GM23338 (cell line): ENCODE measurements around the gene BID. TPM values are rescaled to one million over a fixed set of nuclear protein-coding genes. Genes with fewer than 3 reads are reported as not detected.

Source experiments
- ATAC-seq: fragments of 200-7000 bp; cut with Tn5 transposase; 3 replicates; pipeline ENCODE4 v1.9.1; 2020
- DNase-seq: peaks from one replicate; pipeline ENCODE4 v3.0.0-alpha.2; 2015; ENCODE audit warnings: low spot score
- H2AFZ ChIP-seq: fragments of 200-600 bp; sonication (generic); 2 replicates; pipeline ENCODE4 v1.8.0; 2016; ENCODE audit warnings: antibody characterized with exemption, mild to moderate bottlenecking, moderate library complexity
- H3F3A ChIP-seq: fragments of 200-600 bp; sonication (generic); replicated peaks from 2 replicates; pipeline ENCODE4 v1.8.0; 2017; ENCODE audit warnings: antibody characterized with exemption, mixed run types, low read depth
- H3K27ac ChIP-seq: fragments of 200-600 bp; sonication (generic); 2 replicates; pipeline ENCODE4 v1.6.1; 2016; ENCODE audit warnings: low read depth
- H3K27me3 ChIP-seq: fragments of 200-600 bp; sonication (generic); 2 replicates; pipeline ENCODE4 v1.8.0; 2016; ENCODE audit warnings: mild to moderate bottlenecking, mixed run types, moderate library complexity; ENCODE audit not compliant: insufficient read depth
- H3K36me3 ChIP-seq: fragments of 200-600 bp; sonication (generic); 2 replicates; pipeline ENCODE4 v1.8.0; 2016; ENCODE audit warnings: mild to moderate bottlenecking; ENCODE audit not compliant: insufficient read depth
- H3K4me1 ChIP-seq: fragments of 200-600 bp; sonication (generic); 2 replicates; pipeline ENCODE4 v1.8.0; 2016; ENCODE audit warnings: mild to moderate bottlenecking, moderate library complexity; ENCODE audit not compliant: insufficient read depth
- H3K4me2 ChIP-seq: fragments of 200-600 bp; sonication (generic); 2 replicates; pipeline ENCODE4 v1.7.1; 2017; ENCODE audit warnings: mixed run types
- H3K4me3 ChIP-seq: fragments of 200-600 bp; sonication (generic); 2 replicates; pipeline ENCODE4 v1.6.1; 2016; ENCODE audit warnings: mixed run types
- H3K79me2 ChIP-seq: fragments of 200-600 bp; sonication (generic); replicated peaks from 2 replicates; pipeline ENCODE4 v1.8.0; 2017; ENCODE audit warnings: mild to moderate bottlenecking; ENCODE audit not compliant: insufficient read depth
- H3K9me2 ChIP-seq: fragments of 200-600 bp; sonication (generic); 2 replicates; pipeline ENCODE4 v1.8.0; 2017; ENCODE audit not compliant: insufficient read depth
- H4K20me1 ChIP-seq: fragments of 200-600 bp; sonication (generic); replicated peaks from 2 replicates; pipeline ENCODE4 v1.8.0; 2017; ENCODE audit warnings: mild to moderate bottlenecking; ENCODE audit not compliant: insufficient read depth
- H3K27ac Mint-ChIP-seq: 2 replicates; pipeline ENCODE4 v1.8.0; 2020; ENCODE audit warnings: inconsistent platforms, mild to moderate bottlenecking, moderate library complexity, mixed read lengths
- H3K27me3 Mint-ChIP-seq: 3 replicates; pipeline ENCODE4 v1.8.0; 2022; ENCODE audit warnings: low read depth, mild to moderate bottlenecking, moderate library complexity, mixed read lengths, inconsistent platforms; ENCODE audit not compliant: insufficient read depth, poor library complexity
- H3K36me3 Mint-ChIP-seq: 3 replicates; pipeline ENCODE4 v1.8.0; 2021; ENCODE audit warnings: low read depth, mild to moderate bottlenecking, inconsistent platforms, moderate library complexity, mixed read lengths
- H3K4me1 Mint-ChIP-seq: 3 replicates; pipeline ENCODE4 v1.8.0; 2020; ENCODE audit warnings: mild to moderate bottlenecking, inconsistent platforms, mixed read lengths
- H3K4me3 Mint-ChIP-seq: 3 replicates; pipeline ENCODE4 v1.8.0; 2021; ENCODE audit warnings: moderate library complexity, mild to moderate bottlenecking, inconsistent platforms, mixed read lengths
- H3K9me3 Mint-ChIP-seq: 3 replicates; pipeline ENCODE4 v1.8.0; 2020; ENCODE audit warnings: moderate library complexity, mild to moderate bottlenecking, inconsistent platforms, mixed read lengths
- CREB1 ChIP-seq: fragments of 250-450 bp; sonication (Bioruptor Pico); IDR thresholded peaks from 2 replicates; pipeline ENCODE4 v1.5.0; 2020; ENCODE audit warnings: low read depth, mild to moderate bottlenecking, moderate library complexity
- CTCF ChIP-seq, 2 experiments: fragments of 200-600 bp in 1 of 2; sonication (generic) in 1 of 2; conservative IDR thresholded peaks; 2 replicates each; pipeline versions ENCODE4 v1.5.1 to v1.6.1; 2016 to 2017; ENCODE audit warnings: antibody characterized with exemption in 2 of 2, low read depth in 2 of 2, mild to moderate bottlenecking in 2 of 2, moderate library complexity in 1 of 2
- ETS1 ChIP-seq: IDR thresholded peaks from 2 replicates; pipeline ENCODE4 v1.6.1; 2016; ENCODE audit warnings: antibody characterized with exemption
- EZH2 ChIP-seq: fragments of 200-600 bp; sonication (generic); IDR thresholded peaks from one replicate; pipeline ENCODE4 v1.8.0; 2017; ENCODE audit warnings: antibody characterized with exemption, mild to moderate bottlenecking, low read depth; ENCODE audit not compliant: unreplicated experiment
- EZH2phosphoT487 ChIP-seq: fragments of 200-600 bp; sonication (generic); IDR thresholded peaks from one replicate; pipeline ENCODE4 v1.8.1; 2018; ENCODE audit warnings: antibody characterized with exemption; ENCODE audit not compliant: unreplicated experiment
- JUNB ChIP-seq: IDR thresholded peaks from one replicate; pipeline ENCODE4 v1.6.1; 2016; ENCODE audit warnings: antibody characterized with exemption; ENCODE audit not compliant: unreplicated experiment
- NANOG ChIP-seq: IDR thresholded peaks from 2 replicates; pipeline ENCODE4 v1.6.1; 2016; ENCODE audit warnings: antibody characterized with exemption, borderline replicate concordance
- POLR2AphosphoS5 ChIP-seq: IDR thresholded peaks from 2 replicates; pipeline ENCODE4 v1.6.1; 2016; ENCODE audit warnings: antibody characterized with exemption, low read depth
- REST ChIP-seq: IDR thresholded peaks from one replicate; pipeline ENCODE4 v1.6.1; 2018; ENCODE audit warnings: antibody characterized with exemption; ENCODE audit not compliant: unreplicated experiment
- STAT1 ChIP-seq: IDR thresholded peaks from one replicate; pipeline ENCODE4 v1.6.1; 2016; ENCODE audit warnings: antibody characterized with exemption; ENCODE audit not compliant: unreplicated experiment
- ZNF114 ChIP-seq: fragments of 250-450 bp; sonication (Bioruptor Pico); IDR thresholded peaks from 2 replicates; pipeline ENCODE4 v1.5.0; 2020; ENCODE audit warnings: mild to moderate bottlenecking, moderate library complexity
- ZNF331 ChIP-seq: fragments of 250-450 bp; sonication (Bioruptor Pico); IDR thresholded peaks from 2 replicates; pipeline ENCODE4 v1.5.0; 2020; ENCODE audit warnings: low read depth, mild to moderate bottlenecking, moderate library complexity
- ZNF462 ChIP-seq: fragments of 250-450 bp; sonication (Bioruptor Pico); IDR thresholded peaks from 2 replicates; pipeline ENCODE4 v1.5.0; 2020; ENCODE audit warnings: mild to moderate bottlenecking, moderate library complexity
- polyA plus RNA-seq: library from polyadenylated mRNA; unstranded; fragments of >200 nt; fragmentation: Nextera tagmentation; extraction: Ambion mirVana; gene quantifications from 2 replicates; pipeline ENCODE4 v1.2.1, GENCODE V29; 2016
- total RNA-seq: library from RNA; depleted of rRNA; stranded (reverse); fragments of >200 nt; shearing (Covaris generic); gene quantifications from 2 replicates; pipeline ENCODE4 v1.2.3, GENCODE V29; 2014

Gene BID
- total and polyA plus RNA-seq, 2 experiments from 2014 or later, result 65.1 to 125 TPM

GRCh38 chr22:17796695-17797094, 22.4 kb upstream of the BID start:
- no peak for TF ChIP-seq EZH2
- no peak for TF ChIP-seq POLR2AphosphoS5
- no peak for TF ChIP-seq REST
- TF ChIP-seq ETS1, result no peak
- no peak for TF ChIP-seq STAT1
- TF ChIP-seq CTCF (conservative IDR thresholded peaks at IDR 0.05; ENCODE audit: low read depth in 2 of 2), result no peak
- TF ChIP-seq ZNF331 (CRISPR knock-in tag), result no peak
- TF ChIP-seq CREB1, result no peak
- TF ChIP-seq ZNF114 (CRISPR knock-in tag), result no peak
- TF ChIP-seq NANOG, result no peak
- no peak for TF ChIP-seq JUNB
- no peak for TF ChIP-seq ZNF462 (CRISPR knock-in tag)
- no peak for TF ChIP-seq EZH2phosphoT487
- Mint-ChIP-seq H3K4me1 (peaks cover 3% of the 10 kb centered on the region; the same call in 1 of the 3 replicates), H3K4me3 (no peak overlapping the region), H3K36me3 (no peaks in the 10 kb centered on the region), H3K27ac (no peak overlapping the region), H3K9me3 (no peaks in the 10 kb centered on the region), H3K27me3 (peaks cover 11% of the 10 kb centered on the region)
- H3K4me1 ChIP-seq, result no peaks in the 10 kb centered on the region
- no peak overlapping the region for H2AFZ ChIP-seq
- DNase-seq (no peak), ATAC-seq (no peak)
- H3K4me2 ChIP-seq, result no peak overlapping the region
- no peaks in the 10 kb centered on the region for H3K27me3 ChIP-seq
- no peaks in the 10 kb centered on the region for H3F3A ChIP-seq
- no peak overlapping the region for H3K27ac ChIP-seq
- no peaks in the 10 kb centered on the region for H4K20me1 ChIP-seq
- no peak overlapping the region for H3K4me3 ChIP-seq
- no peaks in the 10 kb centered on the region for H3K9me2 ChIP-seq
- no peaks in the 10 kb centered on the region for H3K36me3 ChIP-seq
- H3K79me2 ChIP-seq, result no peaks in the 10 kb centered on the region
